Subcutaneous preadipocyte (primary cell): ENCODE data around the gene CELA2A. TPM values are rescaled to one million over a fixed set of nuclear protein-coding genes. Genes with fewer than 3 reads are reported as not detected.

ENCODE experiments used
- total RNA-seq: library from RNA; depleted of rRNA; stranded (reverse); fragments of >200 nt; gene quantifications from 2 replicates; pipeline ENCODE4 v1.2.3, GENCODE V29; 2012

The CELA2A gene
- total RNA-seq: not detected in 2 replicates

DNA sequence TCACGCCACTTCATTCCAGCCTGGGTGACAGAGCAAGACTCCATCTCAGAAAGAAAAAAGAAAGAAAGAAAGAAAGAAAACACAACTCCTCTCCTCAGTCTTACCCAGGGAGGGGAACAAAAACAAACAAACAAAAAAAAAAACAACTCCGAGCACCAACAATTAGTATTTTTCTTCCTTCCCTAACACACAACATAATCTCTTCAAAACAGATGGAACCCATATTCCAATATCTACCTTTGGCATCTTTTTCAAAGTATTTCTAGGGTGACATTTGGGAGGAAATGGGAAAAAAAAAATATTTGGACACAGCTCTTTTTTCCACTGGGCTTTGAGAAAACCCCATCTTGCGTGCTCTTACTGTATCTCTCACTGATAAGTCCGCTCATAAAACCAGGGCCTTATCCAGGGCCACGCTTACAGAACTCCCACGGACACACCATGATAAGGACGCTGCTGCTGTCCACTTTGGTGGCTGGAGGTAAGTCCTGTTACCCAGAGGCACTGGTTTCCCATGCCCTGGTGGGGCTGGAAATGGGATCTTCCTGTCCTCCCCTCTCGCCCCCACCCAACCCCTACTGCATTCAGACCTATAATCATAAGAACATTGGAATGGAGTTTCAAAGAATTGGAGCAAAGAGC, at the start of gene CELA2A:
CELA2A (plus strand) TSS at position 420 of the 642 bp plus-strand sequence; CDS start at position 442, 22 bp downstream.

GRCh38 chr1:15409388-15410222, 46.9 kb upstream of the CELA2A start, which contains the start of gene EFHD2:
EFHD2 (plus strand) TSS chr1:15409888; CDS start chr1:15409972, 84 bp downstream.

GRCh38 chr1:15475752-15476314, 19.3 kb downstream of the CELA2A start, which contains the start of gene CELA2B:
CELA2B (plus strand) TSS chr1:15476104; CDS start chr1:15476126, 22 bp downstream.

Other genes with a start within 250 kb of the CELA2A start
- gene FHAD1, start 209.5 kb upstream of the CELA2A start, total RNA-seq: 0.73 and 0.78 TPM in 2 replicates
- gene EFHD2, start 46.8 kb upstream of the CELA2A start, total RNA-seq: 36.4 and 108 TPM in 2 replicates
- gene CTRC, start 18.3 kb upstream of the CELA2A start, total RNA-seq: not detected in 2 replicates
- not detected in 2 replicates for gene CELA2B, start 19.4 kb downstream of the CELA2A start, total RNA-seq
- gene CASP9, start 67.5 kb downstream of the CELA2A start, total RNA-seq: 3.9 and 6.6 TPM in 2 replicates
- gene DNAJC16, start 70.1 kb downstream of the CELA2A start, total RNA-seq: 15.1 and 20.9 TPM in 2 replicates
- gene AGMAT, start 128.3 kb downstream of the CELA2A start, total RNA-seq: 2.2 and 2.9 TPM in 2 replicates
- gene DDI2, start 160.7 kb downstream of the CELA2A start, total RNA-seq: 26.6 and 28.3 TPM in 2 replicates
- 69.0 and 81.2 TPM in 2 replicates for gene PLEKHM2, start 227.6 kb downstream of the CELA2A start, total RNA-seq